ENCODE data around the gene NGRN.
"Not testable (repeated sequence)": the region's sequence is repeated elsewhere in the genome, so short reads cannot be mapped to it uniquely, and the experiment has no call there.

GRCh38 chr15:90280743-90281142 lies 15.3 kb downstream of the NGRN start:
- not testable (repeated sequence) for TF ChIP-seq EZH2phosphoT487 (IDR thresholded peaks at IDR 0.05; ENCODE audit: insufficient read depth, low read depth); EZH2 (IDR thresholded peaks at IDR 0.05; ENCODE audit: insufficient read depth, poor library complexity, severe bottlenecking)
